ENCODE results near the gene RPS28.

- TF ChIP-seq CTCF (optimal IDR thresholded peaks at IDR 0.05 in 1 of 3, IDR thresholded peaks at IDR 0.05 in 1 of 3, conservative IDR thresholded peaks at IDR 0.05 in 1 of 3; ENCODE audit: extremely low read depth in 1 of 3, insufficient read depth in 2 of 3, low read length in 3 of 3) (no peak), EZH2 (IDR thresholded peaks at IDR 0.05; ENCODE audit: low read length) (no peak)
These were observed 15.5 kb upstream of the RPS28 start for GRCh38 chr19:8305798-8306197.
